GM19468 (cell line): ENCODE results near the gene ZBTB11.
"Not testable (repeated sequence)": the region's sequence is repeated elsewhere in the genome, so short reads cannot be mapped to it uniquely, and the experiment has no call there.

Source experiments
- ATAC-seq: cut with Tn5 transposase; IDR thresholded peaks from one replicate; pipeline ENCODE4 v1.9.1; 2021; ENCODE audit warnings: mild to moderate bottlenecking, moderate library complexity, moderate number of reproducible peaks; ENCODE audit not compliant: unreplicated experiment; ENCODE audit errors: extremely low read depth

Gene ZBTB11, protein sequence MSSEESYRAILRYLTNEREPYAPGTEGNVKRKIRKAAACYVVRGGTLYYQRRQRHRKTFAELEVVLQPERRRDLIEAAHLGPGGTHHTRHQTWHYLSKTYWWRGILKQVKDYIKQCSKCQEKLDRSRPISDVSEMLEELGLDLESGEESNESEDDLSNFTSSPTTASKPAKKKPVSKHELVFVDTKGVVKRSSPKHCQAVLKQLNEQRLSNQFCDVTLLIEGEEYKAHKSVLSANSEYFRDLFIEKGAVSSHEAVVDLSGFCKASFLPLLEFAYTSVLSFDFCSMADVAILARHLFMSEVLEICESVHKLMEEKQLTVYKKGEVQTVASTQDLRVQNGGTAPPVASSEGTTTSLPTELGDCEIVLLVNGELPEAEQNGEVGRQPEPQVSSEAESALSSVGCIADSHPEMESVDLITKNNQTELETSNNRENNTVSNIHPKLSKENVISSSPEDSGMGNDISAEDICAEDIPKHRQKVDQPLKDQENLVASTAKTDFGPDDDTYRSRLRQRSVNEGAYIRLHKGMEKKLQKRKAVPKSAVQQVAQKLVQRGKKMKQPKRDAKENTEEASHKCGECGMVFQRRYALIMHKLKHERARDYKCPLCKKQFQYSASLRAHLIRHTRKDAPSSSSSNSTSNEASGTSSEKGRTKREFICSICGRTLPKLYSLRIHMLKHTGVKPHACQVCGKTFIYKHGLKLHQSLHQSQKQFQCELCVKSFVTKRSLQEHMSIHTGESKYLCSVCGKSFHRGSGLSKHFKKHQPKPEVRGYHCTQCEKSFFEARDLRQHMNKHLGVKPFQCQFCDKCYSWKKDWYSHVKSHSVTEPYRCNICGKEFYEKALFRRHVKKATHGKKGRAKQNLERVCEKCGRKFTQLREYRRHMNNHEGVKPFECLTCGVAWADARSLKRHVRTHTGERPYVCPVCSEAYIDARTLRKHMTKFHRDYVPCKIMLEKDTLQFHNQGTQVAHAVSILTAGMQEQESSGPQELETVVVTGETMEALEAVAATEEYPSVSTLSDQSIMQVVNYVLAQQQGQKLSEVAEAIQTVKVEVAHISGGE

DNA sequence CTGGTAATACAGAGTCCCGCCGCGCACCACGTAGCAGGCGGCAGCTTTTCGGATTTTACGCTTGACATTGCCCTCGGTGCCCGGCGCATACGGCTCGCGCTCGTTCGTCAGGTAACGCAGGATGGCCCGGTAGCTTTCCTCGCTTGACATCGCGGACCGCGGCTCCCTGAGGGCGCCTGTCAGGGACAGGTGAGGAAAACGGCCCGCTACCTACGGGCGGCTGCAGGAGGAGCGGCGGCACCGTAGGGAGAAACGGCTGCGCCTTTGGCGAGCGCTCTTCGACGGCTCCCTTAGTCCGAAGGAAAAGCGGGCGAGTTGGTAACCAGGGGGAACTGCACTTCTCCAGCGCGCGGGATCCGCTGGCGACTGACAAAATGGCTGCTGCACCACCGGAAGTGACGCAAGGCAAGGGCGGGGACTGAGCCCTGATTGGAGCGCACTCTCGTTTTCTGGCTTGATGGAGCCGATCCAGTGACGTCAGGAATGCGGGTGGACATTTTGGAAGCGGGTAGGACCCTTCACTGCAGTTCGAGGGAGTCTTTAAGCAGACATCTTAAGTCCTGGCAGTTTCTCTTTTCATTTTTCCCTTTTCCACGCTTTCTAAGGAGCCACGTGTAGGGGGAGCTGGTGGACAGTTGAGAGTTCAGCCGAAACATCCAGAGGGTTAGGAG lies at the start of gene ZBTB11:
ZBTB11 (minus strand) TSS at position 368 of the 671 bp plus-strand sequence; CDS start at position 150, 218 bp downstream.
- ATAC-seq, result peak; percentile 72

DNA sequence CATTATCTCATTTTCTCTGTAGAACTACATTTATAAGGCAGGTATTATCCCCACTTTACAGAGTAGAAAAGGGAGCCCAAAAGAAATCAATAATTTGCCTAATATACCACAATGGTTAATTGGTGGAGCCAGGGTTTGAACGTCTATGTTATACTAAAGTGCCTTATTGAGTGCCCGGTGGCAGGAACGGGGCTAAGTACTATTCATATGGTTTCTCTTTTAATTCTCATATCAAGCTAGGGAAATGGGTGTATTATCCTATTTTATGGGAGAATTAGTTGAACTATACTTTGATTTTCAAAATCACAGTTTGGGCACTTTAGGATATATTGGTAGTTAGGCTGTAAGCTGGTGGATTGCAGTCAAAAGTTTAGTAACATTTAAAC lies 49.0 kb upstream of the ZBTB11 start:
- no peak for ATAC-seq

DNA sequence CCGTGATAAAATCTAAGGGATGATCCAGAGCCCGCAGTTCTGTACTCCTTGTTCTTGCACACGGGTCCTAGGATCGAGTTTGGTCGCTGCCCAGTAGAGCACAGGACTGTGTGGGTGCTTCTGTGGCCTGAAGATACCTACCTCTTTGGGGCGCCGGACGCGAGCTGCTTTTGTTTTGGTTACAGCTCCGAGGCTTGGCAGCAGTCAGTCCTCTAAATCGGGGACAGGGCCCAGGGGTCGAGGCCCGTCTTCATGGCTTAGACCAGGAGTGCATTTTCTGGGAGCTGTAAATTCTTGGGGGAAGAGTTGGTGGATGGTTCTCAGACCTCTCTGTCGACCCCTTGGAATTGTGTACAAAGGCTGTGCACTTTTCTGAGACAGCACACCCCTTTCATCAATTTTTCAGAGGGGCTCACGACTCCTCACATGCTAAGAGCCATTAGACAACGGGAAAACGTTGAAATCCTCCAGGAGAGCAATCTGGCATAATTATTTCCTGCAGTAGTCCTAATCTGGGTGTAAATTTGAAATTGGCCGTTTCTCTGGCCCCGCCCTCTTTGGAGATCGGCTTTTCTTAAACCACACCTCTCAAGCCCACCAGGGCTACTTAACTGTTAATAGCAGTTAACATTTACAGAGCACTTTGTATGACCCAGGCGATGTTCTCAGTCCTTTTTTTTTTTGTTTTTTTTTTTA lies 48.4 kb upstream of the ZBTB11 start:
- no peak for ATAC-seq

DNA sequence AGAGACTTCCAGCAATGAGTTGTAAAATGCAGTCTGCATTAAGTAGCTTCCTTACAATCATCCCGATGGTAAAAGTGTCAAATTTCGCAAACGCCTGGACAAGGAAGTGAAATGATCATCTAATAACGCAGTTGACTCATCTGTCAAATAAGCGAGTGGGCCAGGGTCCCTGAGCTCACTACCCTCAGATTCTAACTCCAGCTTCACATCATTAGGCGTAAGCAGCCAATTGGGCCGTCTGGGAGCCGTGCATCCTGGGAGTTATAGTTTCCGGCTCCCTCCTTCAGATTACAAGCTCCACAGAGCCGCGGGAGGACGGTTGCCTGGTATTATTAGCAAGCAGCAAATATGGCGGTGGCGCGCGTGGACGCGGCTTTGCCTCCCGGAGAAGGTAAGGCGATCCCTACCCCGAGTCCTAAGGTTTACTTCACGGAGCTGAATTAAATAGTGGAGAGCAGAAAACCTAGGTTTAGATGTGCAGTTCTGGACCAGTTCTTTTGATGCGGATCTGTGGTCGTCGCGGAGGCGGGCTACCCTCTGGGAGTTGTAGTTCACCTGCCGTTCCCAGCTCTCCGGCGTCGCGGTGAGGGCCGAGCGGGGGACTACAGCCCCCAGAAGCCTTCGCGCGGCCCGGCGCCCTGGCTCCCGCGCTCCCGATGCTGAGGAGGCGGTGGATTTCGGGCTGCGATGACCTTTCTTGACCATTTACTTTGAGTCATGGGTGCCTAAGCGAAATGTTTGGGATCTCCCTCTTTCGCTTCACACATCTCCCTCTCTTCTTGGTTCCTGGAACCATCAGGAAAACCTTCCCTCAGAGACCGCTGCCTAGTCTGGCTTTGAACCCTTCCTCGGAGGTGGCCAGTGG lies 47.6 kb upstream of the ZBTB11 start, which contains the start of gene CEP97:
CEP97 (plus strand) TSS at position 286 of the 865 bp plus-strand sequence; CDS start at position 349, 63 bp downstream.
- ATAC-seq, result peak; percentile 87

DNA sequence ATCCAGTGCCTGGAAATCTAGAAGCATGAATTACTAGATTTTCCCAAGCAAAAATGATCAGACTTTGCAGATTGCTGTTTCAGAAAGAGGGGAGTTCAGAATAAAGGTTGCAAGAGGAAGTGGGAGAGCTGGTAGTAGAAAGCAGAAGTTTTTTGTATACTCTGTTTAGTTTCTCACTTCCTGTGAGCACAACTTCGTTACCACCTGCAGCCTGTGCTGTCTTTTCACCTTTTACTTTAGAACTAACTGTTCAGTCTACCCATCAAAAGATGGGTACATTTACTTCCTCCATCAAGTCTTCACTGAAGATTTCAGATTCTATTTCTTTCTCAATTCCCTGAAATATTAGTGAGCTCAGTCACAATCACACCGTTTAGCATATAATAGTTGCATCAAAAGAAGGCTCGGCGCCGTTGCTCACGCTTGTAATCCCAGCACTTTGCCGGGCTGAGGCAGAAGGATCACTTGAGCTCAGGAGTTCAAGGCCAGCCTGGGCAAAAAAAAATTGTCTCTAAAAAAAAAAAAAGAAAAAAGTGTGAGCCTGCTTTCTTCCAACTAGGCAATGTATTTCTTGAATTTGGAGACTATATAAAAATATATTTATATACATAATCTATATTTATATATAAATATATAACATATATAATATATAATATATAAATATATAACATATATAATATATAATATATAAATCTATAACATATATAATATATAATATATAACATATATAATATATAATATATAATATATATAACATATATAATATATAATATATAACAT lies 45.7 kb upstream of the ZBTB11 start:
- peak; percentile 73 for ATAC-seq

GRCh38 chr3:101720851-101721840 lies 44.2 kb upstream of the ZBTB11 start:
- no peak for ATAC-seq

- no peak for ATAC-seq
Measured at GRCh38 chr3:101719604-101720185, 42.8 kb upstream of the ZBTB11 start.

- ATAC-seq, result no peak
Measured at GRCh38 chr3:101718455-101718854, 41.5 kb upstream of the ZBTB11 start.

DNA sequence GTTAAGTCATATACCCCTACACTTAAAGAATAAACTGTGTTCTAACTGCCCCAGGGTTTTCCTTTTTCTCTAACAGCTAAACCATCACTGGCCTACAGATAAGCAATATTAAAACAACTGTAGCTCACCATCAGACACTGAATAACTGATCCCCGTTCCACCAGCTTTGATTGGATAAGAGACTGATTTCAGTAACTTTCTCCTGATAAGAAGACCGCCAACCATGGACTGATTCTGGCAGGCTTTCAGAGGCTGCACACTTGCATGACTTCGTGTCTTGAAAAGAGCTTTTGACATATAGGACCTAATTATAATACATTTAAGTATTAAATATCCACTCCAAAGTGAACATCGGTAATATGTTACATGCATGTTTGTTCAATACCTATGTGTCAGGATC lies 32.2 kb upstream of the ZBTB11 start:
- ATAC-seq, result no peak

GRCh38 chr3:101704639-101705038 lies 27.7 kb upstream of the ZBTB11 start:
- not testable (repeated sequence) for ATAC-seq

DNA sequence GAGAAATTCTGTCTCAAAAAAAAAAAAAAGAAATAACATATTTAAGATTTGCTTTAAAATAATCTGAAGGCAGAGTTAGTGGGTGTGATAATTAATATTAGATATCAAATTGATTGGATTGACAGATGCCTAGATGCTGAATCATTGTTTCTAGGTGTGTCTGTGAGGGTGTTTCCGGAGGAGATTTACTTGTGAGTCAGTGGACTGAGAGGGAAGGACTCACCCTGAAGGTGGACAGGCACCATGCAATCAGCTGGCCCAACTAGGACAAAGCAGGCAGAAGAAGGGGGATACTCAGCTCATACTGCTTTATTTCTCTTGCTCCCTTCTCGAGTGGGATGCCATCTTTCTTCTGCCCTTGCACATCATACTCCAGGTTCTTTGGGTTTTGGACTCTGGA lies 26.2 kb upstream of the ZBTB11 start:
- ATAC-seq, result no peak

- ATAC-seq, result no peak
Measured at GRCh38 chr3:101702726-101703125, 25.8 kb upstream of the ZBTB11 start.

- no peak for ATAC-seq
Measured at GRCh38 chr3:101701696-101702634, 25.0 kb upstream of the ZBTB11 start.

DNA sequence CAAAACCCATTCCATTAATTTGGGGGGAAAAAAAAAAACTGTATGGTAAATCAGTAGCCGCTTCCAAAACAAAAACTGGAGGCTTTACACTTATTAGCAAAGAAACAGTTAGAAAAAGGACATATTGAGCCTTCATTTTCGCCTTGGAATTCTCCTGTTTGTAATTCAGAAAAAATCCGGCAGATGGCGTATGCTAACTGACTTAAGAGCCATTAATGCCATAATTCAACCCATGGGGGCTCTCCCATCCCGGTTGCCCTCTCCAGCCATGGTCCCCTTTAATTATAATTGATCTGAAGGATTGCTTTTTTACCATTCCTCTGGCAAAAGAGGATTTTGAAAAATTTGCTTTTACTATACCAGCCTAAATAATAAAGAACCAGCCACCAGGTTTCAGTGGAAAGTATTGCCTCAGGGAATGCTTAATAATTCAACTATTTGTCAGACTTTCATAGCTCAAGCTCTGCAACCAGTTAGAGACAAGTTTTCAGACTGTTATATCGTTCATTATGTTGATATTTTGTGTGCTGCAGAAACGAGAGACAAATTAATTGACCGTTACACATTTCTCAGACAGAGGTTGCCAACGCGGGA lies 18.9 kb upstream of the ZBTB11 start:
- ATAC-seq, result no peak

DNA sequence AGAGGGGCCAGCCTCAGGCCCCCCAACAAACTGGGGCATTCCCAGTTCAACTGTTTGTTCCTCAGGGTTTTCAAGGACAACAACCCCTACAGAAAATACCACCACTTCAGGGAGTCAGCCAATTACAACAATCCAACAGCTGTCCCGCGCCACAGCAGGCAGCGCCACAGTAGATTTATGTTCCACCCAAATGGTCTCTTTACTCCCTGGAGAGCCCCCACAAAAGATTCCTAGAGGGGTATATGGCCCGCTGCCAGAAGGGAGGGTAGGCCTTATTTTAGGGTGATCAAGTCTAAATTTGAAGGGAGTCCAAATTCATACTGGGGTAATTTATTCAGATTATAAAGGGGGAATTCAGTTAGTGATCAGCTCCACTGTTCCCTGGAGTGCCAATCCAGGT lies 17.9 kb upstream of the ZBTB11 start:
- not testable (repeated sequence) for ATAC-seq
